Keratinocyte (primary cell): ENCODE results near the gene ZCCHC18. TPM values are rescaled to one million over a fixed set of nuclear protein-coding genes. Genes with fewer than 3 reads are reported as not detected.

Experiments used
- DNase-seq: peaks from one replicate; pipeline ENCODE4 v3.0.0-alpha.2; 2011; ENCODE audit warnings: low read depth, missing footprints, low spot score
- FAIRE-seq: peaks from 2 replicates; lab custom pipeline; 2011; peaks lifted over from hg19 to GRCh38; lab: Jason Lieb, UNC
- H2AFZ ChIP-seq: 2 replicates; pipeline ENCODE4 v1.6.0; 2012; ENCODE audit warnings: low read length, control low read depth, inconsistent platforms; ENCODE audit not compliant: control insufficient read depth
- H3K27ac ChIP-seq: 2 replicates; pipeline ENCODE4 v1.5.1; 2011; ENCODE audit warnings: low read length; ENCODE audit not compliant: control insufficient read depth, insufficient read depth
- H3K27me3 ChIP-seq: 3 replicates; pipeline ENCODE4 v1.6.0; 2011; ENCODE audit warnings: low read length; ENCODE audit not compliant: control insufficient read depth, insufficient read depth; ENCODE audit errors: extremely low read depth
- H3K36me3 ChIP-seq, 2 experiments: 2 replicates in 1 of 2; 3 replicates in 1 of 2; pipeline ENCODE4 v1.5.1; 2011; ENCODE audit warnings: low read length in 2 of 2, mild to moderate bottlenecking in 1 of 2; ENCODE audit not compliant: control insufficient read depth in 2 of 2, insufficient read depth in 2 of 2; ENCODE audit errors: extremely low read depth in 1 of 2
- H3K4me1 ChIP-seq: 3 replicates; pipeline ENCODE4 v1.5.1; 2011; ENCODE audit warnings: low read length; ENCODE audit not compliant: control insufficient read depth, insufficient read depth; ENCODE audit errors: extremely low read depth
- H3K4me2 ChIP-seq: 3 replicates; pipeline ENCODE4 v1.6.0; 2011; ENCODE audit warnings: low read depth, low read length; ENCODE audit not compliant: control insufficient read depth, insufficient read depth; ENCODE audit errors: extremely low read depth
- H3K4me3 ChIP-seq, 3 experiments: fragments of 200-600 bp in 1 of 3; sonication (generic) in 1 of 3; 2 replicates in 2 of 3; 3 replicates in 1 of 3; pipeline ENCODE4 v1.5.1; 2011 to 2016; ENCODE audit warnings: low read length in 3 of 3, mild to moderate bottlenecking in 3 of 3, control low read depth in 2 of 3, inconsistent platforms in 1 of 3, low read depth in 1 of 3, mixed read lengths in 1 of 3, mixed run types in 1 of 3, moderate library complexity in 1 of 3; ENCODE audit not compliant: control insufficient read depth in 2 of 3, insufficient read depth in 2 of 3; ENCODE audit errors: extremely low read depth in 1 of 3
- H3K79me2 ChIP-seq: 2 replicates; pipeline ENCODE4 v1.6.0; 2012; ENCODE audit warnings: low read length; ENCODE audit not compliant: control insufficient read depth, insufficient read depth
- H3K9ac ChIP-seq: 3 replicates; pipeline ENCODE4 v1.6.0; 2011; ENCODE audit warnings: low read length; ENCODE audit not compliant: control insufficient read depth, insufficient read depth; ENCODE audit errors: extremely low read depth
- H3K9me1 ChIP-seq: 3 replicates; pipeline ENCODE4 v1.6.0; 2011; ENCODE audit warnings: low read length; ENCODE audit not compliant: control insufficient read depth, insufficient read depth; ENCODE audit errors: extremely low read depth
- H3K9me3 ChIP-seq: 2 replicates; pipeline ENCODE4 v1.5.1; 2012; ENCODE audit warnings: low read depth, low read length; ENCODE audit not compliant: control insufficient read depth
- H4K20me1 ChIP-seq: 3 replicates; pipeline ENCODE4 v1.6.0; 2011; ENCODE audit warnings: low read length; ENCODE audit not compliant: control insufficient read depth, insufficient read depth; ENCODE audit errors: extremely low read depth
- CTCF ChIP-seq, 3 experiments: IDR thresholded peaks in 1 of 3; conservative IDR thresholded peaks in 1 of 3; optimal IDR thresholded peaks in 1 of 3; 2 replicates in 2 of 3; 3 replicates in 1 of 3; pipeline versions ENCODE3 to v1.5.1; 2011; ENCODE audit warnings: low read length in 3 of 3, mild to moderate bottlenecking in 3 of 3, moderate library complexity in 2 of 3, control low read depth in 1 of 3, inconsistent platforms in 1 of 3; ENCODE audit not compliant: insufficient read depth in 2 of 3; ENCODE audit errors: extremely low read depth in 1 of 3
- EZH2 ChIP-seq: IDR thresholded peaks from one replicate; pipeline ENCODE4 v1.6.1; 2012; ENCODE audit warnings: inconsistent platforms, mild to moderate bottlenecking, low read length, moderate library complexity
- dilution Hi-C: fragments of 300-500 bp; cut with MboI; formaldehyde crosslinking; loops from one replicate; pipeline ENCODE4 v1.7.0; 2020; ENCODE audit warnings: low sequenced_read_pairs; ENCODE audit not compliant: extremely low pct_ligation_motif_present
- polyA plus RNA-seq, 5 experiments: library from polyadenylated mRNA; depleted of rRNA in 3 of 5; stranded (reverse) in 3 of 5; stranded (forward) in 1 of 5; unstranded in 1 of 5; fragments of >200 nt; gene quantifications; 1 replicate in 1 of 5; 2 replicates in 3 of 5; 3 replicates in 1 of 5; pipeline versions ENCODE4 v1.2.1 to v1.2.3, GENCODE V29; 2011 to 2012; ENCODE audit warnings: missing spikeins in 2 of 5, low read depth in 1 of 5, low replicate concordance in 1 of 5

ZCCHC18 gene
- polyA plus RNA-seq, 1 donor (not counting 4 experiments of a cell fraction or from before 2014, with no cell fraction given): not detected

- H4K20me1 ChIP-seq: no peaks in the 10 kb centered on the region
- H3K4me3 ChIP-seq: no peak overlapping the region
- H3K27me3 ChIP-seq: no peaks in the 10 kb centered on the region
- H2AFZ ChIP-seq: no peak overlapping the region
- no peak overlapping the region for H3K4me2 ChIP-seq
- FAIRE-seq (no peak), DNase-seq (no peak)
- H3K79me2 ChIP-seq: no peaks in the 10 kb centered on the region
- dilution Hi-C loops: no loop called here
- no peaks in the 10 kb centered on the region for H3K9me3 ChIP-seq
- H3K27ac ChIP-seq: no peak overlapping the region
- H3K4me1 ChIP-seq: no peaks in the 10 kb centered on the region
- no peak for TF ChIP-seq CTCF (optimal IDR thresholded peaks at IDR 0.05 in 1 of 3, IDR thresholded peaks at IDR 0.05 in 1 of 3, conservative IDR thresholded peaks at IDR 0.05 in 1 of 3; ENCODE audit: extremely low read depth in 1 of 3, insufficient read depth in 2 of 3, low read length in 3 of 3)
- TF ChIP-seq EZH2: no peak
- H3K9ac ChIP-seq: no peak overlapping the region
- H3K36me3 ChIP-seq: no peaks in the 10 kb centered on the region
- H3K9me1 ChIP-seq: no peaks in the 10 kb centered on the region
Measured at GRCh38 chrX:104134583-104135261, 22.4 kb downstream of the ZCCHC18 start.

- DNase-seq (no peak), FAIRE-seq (no peak)
- no peak overlapping the region for H3K4me2 ChIP-seq
- H3K36me3 ChIP-seq: no peaks in the 10 kb centered on the region
- no peak overlapping the region for H3K4me3 ChIP-seq
- H3K9ac ChIP-seq: no peak overlapping the region
- no peak overlapping the region for H2AFZ ChIP-seq
- no peaks in the 10 kb centered on the region for H3K9me1 ChIP-seq
- H3K27me3 ChIP-seq: no peaks in the 10 kb centered on the region
- H3K9me3 ChIP-seq: no peaks in the 10 kb centered on the region
- dilution Hi-C loops: no loop called here
- no peak for TF ChIP-seq EZH2
- no peak for TF ChIP-seq CTCF (optimal IDR thresholded peaks at IDR 0.05 in 1 of 3, IDR thresholded peaks at IDR 0.05 in 1 of 3, conservative IDR thresholded peaks at IDR 0.05 in 1 of 3; ENCODE audit: extremely low read depth in 1 of 3, insufficient read depth in 2 of 3, low read length in 3 of 3)
- no peak overlapping the region for H3K27ac ChIP-seq
- H4K20me1 ChIP-seq: no peaks in the 10 kb centered on the region
- no peaks in the 10 kb centered on the region for H3K79me2 ChIP-seq
- no peaks in the 10 kb centered on the region for H3K4me1 ChIP-seq
Measured at GRCh38 chrX:104135677-104136076, 23.4 kb downstream of the ZCCHC18 start.
